GM18508 (cell line): Measurements from ENCODE around the gene CCDC51.
"Not testable (repeated sequence)": the region's sequence is repeated elsewhere in the genome, so short reads cannot be mapped to it uniquely, and the experiment has no call there.

Experiments
- ATAC-seq: cut with Tn5 transposase; IDR thresholded peaks from one replicate; pipeline ENCODE4 v1.9.1; 2021; ENCODE audit warnings: moderate number of reproducible peaks; ENCODE audit not compliant: insufficient read depth, unreplicated experiment

Gene CCDC51

DNA sequence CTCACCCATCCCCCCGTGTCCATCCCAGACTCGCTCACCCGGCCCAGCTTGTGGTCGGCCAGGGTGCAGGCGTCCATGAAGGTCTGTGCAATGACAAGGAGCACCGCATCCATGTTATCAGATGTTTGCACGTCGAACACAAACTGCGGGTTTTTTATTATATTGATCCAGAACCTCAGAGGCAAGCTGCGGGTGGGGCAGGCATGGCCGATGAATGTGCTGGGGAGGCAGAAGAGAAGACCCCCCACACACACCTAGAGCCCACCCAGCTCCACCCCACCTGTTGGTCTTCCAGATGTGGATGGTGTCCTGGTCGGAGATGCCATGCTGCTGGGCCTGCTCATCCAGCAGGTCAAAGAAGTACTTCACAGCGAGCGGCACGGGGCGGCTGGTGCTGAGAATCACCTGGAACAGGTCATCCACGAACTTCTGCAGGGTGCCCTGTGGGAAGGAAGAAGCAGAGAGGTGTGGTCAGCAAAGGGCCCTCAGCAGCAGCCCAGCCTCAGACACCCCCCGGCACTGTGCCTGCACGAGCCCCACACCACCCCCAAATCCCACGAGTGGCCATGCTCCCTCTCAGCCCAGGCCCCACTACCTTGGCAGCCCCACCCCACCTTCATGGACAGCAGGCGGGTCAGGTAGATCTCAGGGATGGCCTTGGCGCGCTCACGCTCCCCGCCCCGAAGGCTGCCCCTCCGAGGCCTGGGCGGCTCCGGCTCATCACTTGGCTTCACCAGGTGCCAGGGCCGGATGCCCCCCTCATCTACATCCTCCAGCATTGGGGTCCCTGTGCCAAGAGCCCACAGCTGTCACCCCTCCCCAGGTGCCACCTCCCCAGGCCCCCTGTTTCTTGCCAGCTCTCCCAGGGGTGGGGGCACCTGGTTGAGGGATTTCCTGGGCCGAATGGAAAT lies 30.4 kb downstream of the CCDC51 start:
- ATAC-seq: no peak

- no peak for ATAC-seq
Measured at GRCh38 chr3:48408823-48409281, 31.1 kb downstream of the CCDC51 start.

GRCh38 chr3:48407542-48408099 lies 32.3 kb downstream of the CCDC51 start:
- no peak for ATAC-seq

DNA sequence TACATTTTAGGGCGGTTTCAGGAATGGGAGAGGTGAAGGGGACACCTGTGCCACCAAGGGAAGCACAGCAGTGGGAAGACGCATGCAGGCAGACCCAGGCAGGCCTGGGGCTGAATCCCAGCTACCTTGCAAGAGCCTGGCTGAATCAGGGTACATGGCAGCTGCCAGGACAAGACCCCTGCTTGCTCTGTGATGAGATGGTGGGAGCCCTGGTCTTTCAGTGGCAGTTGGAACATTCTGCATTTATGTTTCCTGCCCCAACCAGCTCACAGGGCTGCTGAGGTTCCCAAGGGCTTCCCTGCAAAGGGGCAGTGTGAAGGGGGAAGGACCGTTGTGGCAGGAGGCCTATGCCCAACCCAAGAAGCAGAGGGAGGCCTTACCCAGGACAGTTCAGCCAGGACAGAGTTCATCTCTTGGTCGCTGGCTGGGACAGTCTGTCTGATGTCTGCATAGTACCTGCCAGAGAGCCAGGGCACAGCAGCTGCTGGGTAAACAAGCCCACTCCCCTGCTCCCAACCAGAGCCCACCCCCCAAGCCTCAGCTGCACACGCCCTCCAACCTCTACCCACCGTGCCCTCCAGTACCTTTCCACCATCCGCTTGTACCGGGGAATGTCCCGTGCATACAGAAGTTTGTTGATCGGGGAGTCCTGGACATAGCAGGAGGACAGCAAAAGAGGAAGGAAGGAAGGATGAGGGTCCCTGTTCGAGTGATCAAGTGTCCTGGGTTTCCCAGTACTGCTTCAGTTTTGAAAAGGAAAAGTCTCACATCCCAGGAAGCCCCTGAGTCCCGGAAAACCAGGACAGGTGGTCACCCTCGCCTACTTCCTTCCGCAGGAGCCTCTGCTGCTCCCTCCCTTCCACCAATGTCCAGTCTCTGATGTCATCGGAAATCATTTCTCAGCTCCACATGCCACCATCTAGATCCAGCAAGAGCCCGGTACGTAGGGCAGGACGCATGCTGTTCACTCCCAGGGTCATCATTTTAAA lies 33.2 kb downstream of the CCDC51 start:
- no peak for ATAC-seq

DNA sequence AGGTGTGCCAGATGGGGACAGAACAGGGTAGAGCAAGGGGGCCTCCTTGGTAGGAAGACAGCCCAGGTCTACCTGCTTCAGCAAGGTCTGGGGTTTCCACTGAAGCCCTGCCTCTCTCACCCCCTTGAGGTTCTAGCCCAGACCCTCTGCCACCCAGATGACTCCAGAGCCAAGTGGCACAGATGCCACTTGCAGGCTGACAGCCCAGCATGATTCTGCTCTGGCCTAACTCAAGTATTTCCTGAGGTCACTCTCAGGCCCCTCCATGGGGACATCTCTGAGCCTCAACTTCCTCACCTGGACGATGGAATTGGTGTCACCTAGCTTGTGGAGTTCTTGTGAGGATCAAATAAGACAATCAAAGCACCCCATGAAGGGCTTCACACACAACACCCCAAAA lies 33.9 kb downstream of the CCDC51 start:
- ATAC-seq: no peak

DNA sequence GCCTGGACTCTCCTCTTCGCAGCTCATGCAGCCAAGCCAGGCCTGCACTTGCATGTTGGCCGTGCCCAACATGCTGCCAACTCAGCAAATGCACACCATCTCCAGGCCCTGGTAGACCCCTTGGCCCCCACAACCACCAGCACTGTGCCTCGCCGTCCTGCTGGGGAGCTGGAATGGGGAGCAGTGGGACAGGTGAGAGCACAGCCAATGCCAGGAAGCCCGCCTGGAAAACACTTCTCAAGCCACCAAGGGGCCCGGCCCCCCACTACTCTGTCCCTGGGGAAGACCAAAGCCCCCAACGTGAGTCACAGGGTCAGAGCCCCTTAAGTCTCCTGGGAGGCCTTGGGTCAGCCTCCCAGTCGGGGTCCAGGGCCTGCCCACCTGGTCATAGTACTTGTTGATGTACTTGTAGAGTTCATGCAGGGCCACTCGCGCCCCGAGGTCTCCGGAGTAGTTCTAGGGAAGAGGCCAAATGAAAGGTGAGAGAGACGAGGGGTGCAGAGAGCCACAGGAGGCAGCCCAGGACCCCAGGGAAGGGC lies 34.5 kb downstream of the CCDC51 start:
- ATAC-seq: no peak

GRCh38 chr3:48404440-48405342 lies 35.2 kb downstream of the CCDC51 start:
- no peak for ATAC-seq

DNA sequence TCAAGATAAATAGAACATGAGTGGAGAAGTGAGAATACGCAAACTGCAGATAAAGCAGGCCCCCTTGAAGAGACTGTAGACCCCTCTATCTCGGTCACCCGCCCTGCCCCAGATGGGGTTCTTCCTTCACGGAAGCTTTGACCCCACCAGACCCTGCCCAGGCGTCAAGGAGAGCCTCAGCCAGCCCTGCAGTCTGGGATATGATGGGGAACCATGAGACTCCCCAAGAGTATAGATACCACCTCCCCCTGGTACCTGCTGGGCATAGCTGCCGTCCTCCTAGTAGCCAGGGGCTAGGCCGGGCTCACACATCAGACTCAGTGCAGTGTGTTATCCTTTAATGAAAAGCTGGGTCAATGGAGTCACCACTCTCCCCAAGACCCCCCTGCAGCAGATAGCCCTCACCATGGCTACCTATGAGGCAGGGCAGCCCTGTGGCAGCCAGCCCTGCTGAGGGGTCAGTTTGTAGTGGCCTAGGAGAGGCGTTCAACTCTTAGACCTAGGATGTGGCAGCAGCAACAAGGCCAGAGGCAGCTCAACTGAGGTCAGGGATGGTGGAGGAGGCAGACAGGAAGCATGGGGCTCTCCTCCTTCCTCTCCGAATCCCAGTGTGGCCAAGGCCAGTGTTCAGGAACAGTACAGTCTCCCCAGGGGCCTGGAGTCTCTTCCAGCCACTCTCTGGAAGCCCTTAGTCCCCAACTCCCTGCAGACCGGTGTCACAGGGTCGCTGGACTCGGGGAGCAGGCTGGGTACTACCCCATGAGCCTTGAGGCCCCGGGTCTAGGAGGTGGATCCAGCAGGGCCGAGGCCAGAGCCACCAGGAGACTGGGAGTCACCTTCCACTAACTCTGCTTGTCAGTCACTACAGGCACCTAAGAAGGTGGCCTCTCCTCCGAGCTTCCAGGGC lies 36.1 kb downstream of the CCDC51 start:
- ATAC-seq: no peak

- no peak for ATAC-seq
Measured at GRCh38 chr3:48402907-48403306, 37.0 kb downstream of the CCDC51 start.

GRCh38 chr3:48402281-48402732 lies 37.6 kb downstream of the CCDC51 start:
- ATAC-seq: no peak

DNA sequence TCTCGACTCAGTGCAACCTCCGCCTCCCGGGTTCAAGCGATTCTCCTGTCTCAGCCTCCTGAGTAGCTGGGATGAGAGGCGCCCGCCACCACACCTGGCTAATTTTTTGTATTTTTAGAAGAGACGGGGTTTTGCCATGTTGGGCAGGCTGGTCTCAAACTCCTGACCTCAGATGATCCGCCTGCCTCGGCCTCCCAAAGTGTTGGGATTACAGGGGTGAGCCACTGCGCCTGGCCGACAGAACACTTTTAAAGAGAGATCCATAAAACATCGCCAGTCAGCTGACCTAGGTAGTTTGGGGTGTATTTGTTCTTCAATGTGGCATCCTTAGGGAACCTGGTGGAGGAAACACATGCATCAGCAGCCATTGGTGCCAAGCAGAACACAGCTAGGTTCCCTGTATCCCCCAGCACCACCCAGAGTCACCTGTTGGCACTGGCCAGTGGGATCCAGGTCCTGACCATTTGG lies 38.5 kb downstream of the CCDC51 start:
- not testable (repeated sequence) for ATAC-seq

GRCh38 chr3:48400824-48401433 lies 39.0 kb downstream of the CCDC51 start:
- ATAC-seq: no peak

- ATAC-seq: no peak
Measured at GRCh38 chr3:48399387-48400172, 40.3 kb downstream of the CCDC51 start.

GRCh38 chr3:48398701-48399386 lies 41.1 kb downstream of the CCDC51 start:
- ATAC-seq: no peak

GRCh38 chr3:48397767-48398681 lies 41.9 kb downstream of the CCDC51 start:
- no peak for ATAC-seq
